ENCODE data around the gene SMIM27. TPM values are rescaled to one million over a fixed set of nuclear protein-coding genes. Genes with fewer than 3 reads are reported as not detected.

SMIM27 gene
- total and polyA plus RNA-seq, 2 of the 13 experiments (the other 11 are each of a cell fraction or from before 2014, with no cell fraction given) = 17.9 to 19.0 TPM

DNA sequence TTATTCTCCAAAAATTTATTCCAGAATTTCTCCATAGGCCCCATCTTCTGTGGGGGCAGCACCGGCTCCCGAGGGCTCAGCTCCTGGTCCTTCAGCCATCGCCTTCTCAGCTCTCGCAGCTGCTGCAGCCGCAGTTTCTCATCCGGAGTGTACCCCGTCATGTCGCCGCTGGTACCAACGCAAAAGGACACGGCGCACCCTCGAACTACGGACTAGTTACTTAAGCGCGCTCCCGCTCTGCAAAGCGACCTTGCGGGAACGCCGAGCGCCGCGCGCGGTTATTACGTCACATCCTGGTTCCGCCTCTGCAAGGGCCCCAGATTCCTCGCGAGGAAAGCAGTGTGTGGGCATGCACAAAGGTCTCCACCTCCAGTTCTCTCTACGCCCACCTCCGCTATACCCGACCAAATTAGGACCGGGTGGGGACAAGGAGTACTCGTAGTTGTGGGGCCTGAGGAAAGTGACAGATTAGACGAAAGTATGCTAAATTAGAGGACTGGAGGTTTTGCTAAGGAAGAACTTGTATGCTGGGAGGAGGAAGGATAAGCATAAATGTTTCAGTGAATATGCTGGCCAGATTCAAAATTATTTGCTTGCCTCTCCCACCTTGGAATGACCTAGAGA is 20.9 kb downstream of the SMIM27 start, which contains the start of gene NDUFB6 (continued):
- TF ChIP-seq HNF4A (CRISPR knock-in tag; IDR thresholded peaks at IDR 0.05) = peak; percentile 66
- TF ChIP-seq, protein P1, sequence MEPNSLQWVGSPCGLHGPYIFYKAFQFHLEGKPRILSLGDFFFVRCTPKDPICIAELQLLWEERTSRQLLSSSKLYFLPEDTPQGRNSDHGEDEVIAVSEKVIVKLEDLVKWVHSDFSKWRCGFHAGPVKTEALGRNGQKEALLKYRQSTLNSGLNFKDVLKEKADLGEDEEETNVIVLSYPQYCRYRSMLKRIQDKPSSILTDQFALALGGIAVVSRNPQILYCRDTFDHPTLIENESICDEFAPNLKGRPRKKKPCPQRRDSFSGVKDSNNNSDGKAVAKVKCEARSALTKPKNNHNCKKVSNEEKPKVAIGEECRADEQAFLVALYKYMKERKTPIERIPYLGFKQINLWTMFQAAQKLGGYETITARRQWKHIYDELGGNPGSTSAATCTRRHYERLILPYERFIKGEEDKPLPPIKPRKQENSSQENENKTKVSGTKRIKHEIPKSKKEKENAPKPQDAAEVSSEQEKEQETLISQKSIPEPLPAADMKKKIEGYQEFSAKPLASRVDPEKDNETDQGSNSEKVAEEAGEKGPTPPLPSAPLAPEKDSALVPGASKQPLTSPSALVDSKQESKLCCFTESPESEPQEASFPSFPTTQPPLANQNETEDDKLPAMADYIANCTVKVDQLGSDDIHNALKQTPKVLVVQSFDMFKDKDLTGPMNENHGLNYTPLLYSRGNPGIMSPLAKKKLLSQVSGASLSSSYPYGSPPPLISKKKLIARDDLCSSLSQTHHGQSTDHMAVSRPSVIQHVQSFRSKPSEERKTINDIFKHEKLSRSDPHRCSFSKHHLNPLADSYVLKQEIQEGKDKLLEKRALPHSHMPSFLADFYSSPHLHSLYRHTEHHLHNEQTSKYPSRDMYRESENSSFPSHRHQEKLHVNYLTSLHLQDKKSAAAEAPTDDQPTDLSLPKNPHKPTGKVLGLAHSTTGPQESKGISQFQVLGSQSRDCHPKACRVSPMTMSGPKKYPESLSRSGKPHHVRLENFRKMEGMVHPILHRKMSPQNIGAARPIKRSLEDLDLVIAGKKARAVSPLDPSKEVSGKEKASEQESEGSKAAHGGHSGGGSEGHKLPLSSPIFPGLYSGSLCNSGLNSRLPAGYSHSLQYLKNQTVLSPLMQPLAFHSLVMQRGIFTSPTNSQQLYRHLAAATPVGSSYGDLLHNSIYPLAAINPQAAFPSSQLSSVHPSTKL (CRISPR knock-in tag; IDR thresholded peaks at IDR 0.05) = peak; percentile 76
- TF ChIP-seq, protein P2, sequence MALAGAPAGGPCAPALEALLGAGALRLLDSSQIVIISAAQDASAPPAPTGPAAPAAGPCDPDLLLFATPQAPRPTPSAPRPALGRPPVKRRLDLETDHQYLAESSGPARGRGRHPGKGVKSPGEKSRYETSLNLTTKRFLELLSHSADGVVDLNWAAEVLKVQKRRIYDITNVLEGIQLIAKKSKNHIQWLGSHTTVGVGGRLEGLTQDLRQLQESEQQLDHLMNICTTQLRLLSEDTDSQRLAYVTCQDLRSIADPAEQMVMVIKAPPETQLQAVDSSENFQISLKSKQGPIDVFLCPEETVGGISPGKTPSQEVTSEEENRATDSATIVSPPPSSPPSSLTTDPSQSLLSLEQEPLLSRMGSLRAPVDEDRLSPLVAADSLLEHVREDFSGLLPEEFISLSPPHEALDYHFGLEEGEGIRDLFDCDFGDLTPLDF (CRISPR knock-in tag; IDR thresholded peaks at IDR 0.05) = peak; percentile 85
- TF ChIP-seq, protein P3, sequence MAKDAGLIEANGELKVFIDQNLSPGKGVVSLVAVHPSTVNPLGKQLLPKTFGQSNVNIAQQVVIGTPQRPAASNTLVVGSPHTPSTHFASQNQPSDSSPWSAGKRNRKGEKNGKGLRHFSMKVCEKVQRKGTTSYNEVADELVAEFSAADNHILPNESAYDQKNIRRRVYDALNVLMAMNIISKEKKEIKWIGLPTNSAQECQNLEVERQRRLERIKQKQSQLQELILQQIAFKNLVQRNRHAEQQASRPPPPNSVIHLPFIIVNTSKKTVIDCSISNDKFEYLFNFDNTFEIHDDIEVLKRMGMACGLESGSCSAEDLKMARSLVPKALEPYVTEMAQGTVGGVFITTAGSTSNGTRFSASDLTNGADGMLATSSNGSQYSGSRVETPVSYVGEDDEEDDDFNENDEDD (CRISPR knock-in tag; IDR thresholded peaks at IDR 0.05; ENCODE audit: borderline replicate concordance) = peak; percentile 88
- 0 out of 2 replicates have a peak, but pooled peaks have one; percentile 6 for TF ChIP-seq ZNF629 (CRISPR knock-in tag; conservative IDR thresholded peaks at IDR 0.05)
- peak; percentile 89 for TF ChIP-seq CHD2 (IDR thresholded peaks at IDR 0.05; ENCODE audit: low read depth, low read length)
- peak; percentile 93 for TF ChIP-seq ZNF605 (CRISPR knock-in tag; IDR thresholded peaks at IDR 0.05)
- TF ChIP-seq BORCS8-MEF2B (CRISPR knock-in tag; IDR thresholded peaks at IDR 0.05) = peak; percentile 45
- peak; percentile 94 for TF ChIP-seq THAP11 (CRISPR knock-in tag; IDR thresholded peaks at IDR 0.05)
- no peak for TF ChIP-seq ZNF354B (CRISPR knock-in tag; IDR thresholded peaks at IDR 0.05)
- 0 out of 2 replicates have a peak, but pooled peaks have one; percentile 61 for TF ChIP-seq DNMT3B (CRISPR knock-in tag; conservative IDR thresholded peaks at IDR 0.05)
- peak; percentile 94 for TF ChIP-seq YEATS2 (CRISPR knock-in tag; IDR thresholded peaks at IDR 0.05; ENCODE audit: borderline replicate concordance)
- TF ChIP-seq, protein P4, sequence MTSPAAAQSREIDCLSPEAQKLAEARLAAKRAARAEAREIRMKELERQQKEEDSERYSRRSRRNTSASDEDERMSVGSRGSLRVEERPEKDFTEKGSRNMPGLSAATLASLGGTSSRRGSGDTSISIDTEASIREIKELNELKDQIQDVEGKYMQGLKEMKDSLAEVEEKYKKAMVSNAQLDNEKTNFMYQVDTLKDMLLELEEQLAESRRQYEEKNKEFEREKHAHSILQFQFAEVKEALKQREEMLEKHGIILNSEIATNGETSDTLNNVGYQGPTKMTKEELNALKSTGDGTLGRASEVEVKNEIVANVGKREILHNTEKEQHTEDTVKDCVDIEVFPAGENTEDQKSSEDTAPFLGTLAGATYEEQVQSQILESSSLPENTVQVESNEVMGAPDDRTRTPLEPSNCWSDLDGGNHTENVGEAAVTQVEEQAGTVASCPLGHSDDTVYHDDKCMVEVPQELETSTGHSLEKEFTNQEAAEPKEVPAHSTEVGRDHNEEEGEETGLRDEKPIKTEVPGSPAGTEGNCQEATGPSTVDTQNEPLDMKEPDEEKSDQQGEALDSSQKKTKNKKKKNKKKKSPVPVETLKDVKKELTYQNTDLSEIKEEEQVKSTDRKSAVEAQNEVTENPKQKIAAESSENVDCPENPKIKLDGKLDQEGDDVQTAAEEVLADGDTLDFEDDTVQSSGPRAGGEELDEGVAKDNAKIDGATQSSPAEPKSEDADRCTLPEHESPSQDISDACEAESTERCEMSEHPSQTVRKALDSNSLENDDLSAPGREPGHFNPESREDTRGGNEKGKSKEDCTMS (CRISPR knock-in tag; conservative IDR thresholded peaks at IDR 0.05) = no peak; the same call in 1 of the 2 replicates
- TF ChIP-seq FOXM1 (CRISPR knock-in tag; IDR thresholded peaks at IDR 0.05) = no peak
- TF ChIP-seq, protein P5, sequence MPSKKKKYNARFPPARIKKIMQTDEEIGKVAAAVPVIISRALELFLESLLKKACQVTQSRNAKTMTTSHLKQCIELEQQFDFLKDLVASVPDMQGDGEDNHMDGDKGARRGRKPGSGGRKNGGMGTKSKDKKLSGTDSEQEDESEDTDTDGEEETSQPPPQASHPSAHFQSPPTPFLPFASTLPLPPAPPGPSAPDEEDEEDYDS (CRISPR knock-in tag; IDR thresholded peaks at IDR 0.05) = peak; percentile 68; the same call in 1 of the 2 replicates
- TF ChIP-seq ZNF782 (CRISPR knock-in tag; IDR thresholded peaks at IDR 0.05; ENCODE audit: borderline replicate concordance) = peak; percentile 68; the same call in 1 of the 2 replicates
- TF ChIP-seq, protein P6, sequence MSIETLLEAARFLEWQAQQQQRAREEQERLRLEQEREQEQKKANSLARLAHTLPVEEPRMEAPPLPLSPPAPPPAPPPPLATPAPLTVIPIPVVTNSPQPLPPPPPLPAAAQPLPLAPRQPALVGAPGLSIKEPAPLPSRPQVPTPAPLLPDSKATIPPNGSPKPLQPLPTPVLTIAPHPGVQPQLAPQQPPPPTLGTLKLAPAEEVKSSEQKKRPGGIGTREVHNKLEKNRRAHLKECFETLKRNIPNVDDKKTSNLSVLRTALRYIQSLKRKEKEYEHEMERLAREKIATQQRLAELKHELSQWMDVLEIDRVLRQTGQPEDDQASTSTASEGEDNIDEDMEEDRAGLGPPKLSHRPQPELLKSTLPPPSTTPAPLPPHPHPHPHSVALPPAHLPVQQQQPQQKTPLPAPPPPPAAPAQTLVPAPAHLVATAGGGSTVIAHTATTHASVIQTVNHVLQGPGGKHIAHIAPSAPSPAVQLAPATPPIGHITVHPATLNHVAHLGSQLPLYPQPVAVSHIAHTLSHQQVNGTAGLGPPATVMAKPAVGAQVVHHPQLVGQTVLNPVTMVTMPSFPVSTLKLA (IDR thresholded peaks at IDR 0.05) = peak; percentile 29; the same call in 1 of the 2 replicates
- peak; percentile 53; the same call in 1 of the 2 replicates for TF ChIP-seq ZNF614 (CRISPR knock-in tag; IDR thresholded peaks at IDR 0.05; ENCODE audit: borderline replicate concordance)
- peak; percentile 91 for TF ChIP-seq CEBPB (IDR thresholded peaks at IDR 0.05; ENCODE audit: borderline replicate concordance, low read depth, low read length)

All from HepG2 (cell line).